ENCODE measurements around the gene SH2D3A.

GRCh38 chr19:6737873-6738786 lies 29.1 kb downstream of the SH2D3A start:
- TF ChIP-seq TAF1 (IDR thresholded peaks at IDR 0.05; ENCODE audit: low read depth): no peak
- TF ChIP-seq REST (IDR thresholded peaks at IDR 0.05; ENCODE audit: low read depth): no peak
- TF ChIP-seq CEBPB (IDR thresholded peaks at IDR 0.05): peak; percentile 42
- peak; percentile 76 for TF ChIP-seq RAD21 (IDR thresholded peaks at IDR 0.05; ENCODE audit: low read depth)
- TF ChIP-seq EP300 (IDR thresholded peaks at IDR 0.05; ENCODE audit: borderline replicate concordance): no peak
- TF ChIP-seq YY1 (IDR thresholded peaks at IDR 0.05; ENCODE audit: low read depth): no peak
- TF ChIP-seq EGR1 (IDR thresholded peaks at IDR 0.05): 0 out of 2 replicates have a peak, but pooled peaks have one; percentile 48

Measured in Ishikawa (cell line).